ENCODE results near the gene FTL.

The FTL gene

GRCh38 chr19:48992581-48993174 is 27.6 kb downstream of the FTL start:
- no peak for DNase-seq (ENCODE audit: low spot score)

GRCh38 chr19:48993175-48994034 is 28.3 kb downstream of the FTL start, which contains the start of the genes GYS1 and RUVBL2:
TSS of gene GYS1 (minus strand) at chr19:48993309. CDS start at chr19:48993112, 197 bp downstream.
TSS of gene RUVBL2 (plus strand) at chr19:48993887. CDS start at chr19:48993912, 25 bp downstream.
- peak; percentile 100 for DNase-seq (ENCODE audit: low spot score)

GRCh38 chr19:48994035-48994386 is 28.9 kb downstream of the FTL start:
- DNase-seq (ENCODE audit: low spot score): no peak

- peak; percentile 47 for DNase-seq (ENCODE audit: low spot score)
Observed at GRCh38 chr19:48997972-48998371, 32.9 kb downstream of the FTL start.

- peak; percentile 70 for DNase-seq (ENCODE audit: low spot score)
Observed at GRCh38 chr19:48999481-49000325, 34.6 kb downstream of the FTL start.

GRCh38 chr19:49004133-49004532 is 39.0 kb downstream of the FTL start:
- no peak for DNase-seq (ENCODE audit: low spot score)

- no peak for DNase-seq (ENCODE audit: low spot score)
Observed at GRCh38 chr19:49004964-49005614, 40.0 kb downstream of the FTL start.

- no peak for DNase-seq (ENCODE audit: low spot score)
Observed at GRCh38 chr19:49006905-49007304, 41.8 kb downstream of the FTL start.

- no peak for DNase-seq (ENCODE audit: low spot score)
Observed at GRCh38 chr19:49009828-49010227, 44.7 kb downstream of the FTL start.

- no peak for DNase-seq (ENCODE audit: low spot score)
Observed at GRCh38 chr19:49010453-49010852, 45.3 kb downstream of the FTL start.

GRCh38 chr19:49011194-49011593 is 46.1 kb downstream of the FTL start:
- no peak for DNase-seq (ENCODE audit: low spot score)

- DNase-seq (ENCODE audit: low spot score): no peak
Observed at GRCh38 chr19:49014123-49014869, 49.2 kb downstream of the FTL start.

- no peak for DNase-seq (ENCODE audit: low spot score)
Observed at GRCh38 chr19:49014870-49015255, 49.8 kb downstream of the FTL start.

- DNase-seq (ENCODE audit: low spot score): no peak
Observed at GRCh38 chr19:49016067-49016839, 51.1 kb downstream of the FTL start.
